Osteoblast (primary cell): ENCODE data around the gene CD180. TPM values are rescaled to one million over a fixed set of nuclear protein-coding genes. Genes with fewer than 3 reads are reported as not detected.
A peak's percentile ranks its signal among the peaks of the same experiment; 100 is the strongest.

ENCODE experiments used
- DNase-seq: peaks from one replicate; pipeline ENCODE4 v3.0.0; 2011; ENCODE audit warnings: low spot score, mixed read lengths; ENCODE audit not compliant: insufficient read length; ENCODE audit errors: missing footprints
- H2AFZ ChIP-seq: 2 replicates; pipeline ENCODE4 v1.6.0; 2011; ENCODE audit warnings: mild to moderate bottlenecking, low read length
- H3K27ac ChIP-seq: 2 replicates; pipeline ENCODE4 v1.5.1; 2011; ENCODE audit warnings: mild to moderate bottlenecking, low read depth, low read length, moderate library complexity
- H3K27me3 ChIP-seq: 2 replicates; pipeline ENCODE4 v1.6.0; 2012; ENCODE audit warnings: mild to moderate bottlenecking, control low read depth, inconsistent platforms, low read length, moderate library complexity; ENCODE audit not compliant: insufficient read depth
- H3K36me3 ChIP-seq: 2 replicates; pipeline ENCODE4 v1.5.1; 2011; ENCODE audit warnings: mild to moderate bottlenecking, low read length, control low read depth, moderate library complexity; ENCODE audit not compliant: insufficient read depth
- H3K4me1 ChIP-seq: 2 replicates; pipeline ENCODE4 v1.5.1; 2011; ENCODE audit warnings: mild to moderate bottlenecking, low read length, control low read depth, moderate library complexity; ENCODE audit not compliant: insufficient read depth
- H3K4me2 ChIP-seq: 2 replicates; pipeline ENCODE4 v1.6.0; 2011; ENCODE audit warnings: mild to moderate bottlenecking, low read length; ENCODE audit not compliant: insufficient read depth
- H3K4me3 ChIP-seq: fragments of 200-600 bp; sonication (generic); 3 replicates; pipeline ENCODE4 v1.5.1; 2012; ENCODE audit warnings: mild to moderate bottlenecking, low read length, inconsistent platforms; ENCODE audit not compliant: insufficient read depth
- H3K79me2 ChIP-seq: 2 replicates; pipeline ENCODE4 v1.6.0; 2012; ENCODE audit warnings: mild to moderate bottlenecking, low read length, control low read depth, inconsistent platforms; ENCODE audit not compliant: insufficient read depth
- H3K9me3 ChIP-seq: 2 replicates; pipeline ENCODE4 v1.5.1; 2011; ENCODE audit warnings: low read depth, low read length, control low read depth
- H4K20me1 ChIP-seq: 2 replicates; pipeline ENCODE4 v1.6.0; 2012; ENCODE audit warnings: mild to moderate bottlenecking, low read length, control low read depth; ENCODE audit not compliant: insufficient read depth
- CTCF ChIP-seq: IDR thresholded peaks from 2 replicates; pipeline ENCODE4 v1.5.1; 2011; ENCODE audit warnings: mild to moderate bottlenecking, low read depth, low read length, moderate library complexity; ENCODE audit errors: extremely low read depth
- total RNA-seq: library from RNA; depleted of rRNA; stranded (reverse); fragments of >200 nt; gene quantifications from 2 replicates; pipeline ENCODE4 v1.2.3, GENCODE V29; 2012

Gene CD180
- total RNA-seq, 1 donor: not detected

GRCh38 chr5:67149951-67150523 lies 46.6 kb downstream of the CD180 start:
- DNase-seq: peak; percentile 65
- Histone ChIP-seq H3K36me3 (peaks cover under 1% of the 10 kb centered on the region), H2AFZ (no peak overlapping the region), H3K4me1 (no peaks in the 10 kb centered on the region), H3K9me3 (no peaks in the 10 kb centered on the region), H4K20me1 (no peaks in the 10 kb centered on the region), H3K4me2 (peak overlapping the region; percentile 58), H3K27ac (no peak overlapping the region), H3K4me3 (no peak overlapping the region), H3K79me2 (no peaks in the 10 kb centered on the region), H3K27me3 (no peaks in the 10 kb centered on the region)
- TF ChIP-seq CTCF: peak; percentile 78

- Histone ChIP-seq H3K4me1 (no peaks in the 10 kb centered on the region), H3K27ac (no peak overlapping the region), H3K36me3 (peaks cover 4% of the 10 kb centered on the region), H3K79me2 (no peaks in the 10 kb centered on the region), H3K27me3 (no peaks in the 10 kb centered on the region), H2AFZ (no peak overlapping the region), H3K4me2 (peak overlapping the region; percentile 58), H4K20me1 (no peaks in the 10 kb centered on the region), H3K9me3 (no peaks in the 10 kb centered on the region), H3K4me3 (peak overlapping the region; percentile 16)
- TF ChIP-seq CTCF: no peak
- DNase-seq: peak; percentile 31
Measured at GRCh38 chr5:67149057-67149950, 47.3 kb downstream of the CD180 start.

- Histone ChIP-seq H3K27ac (no peak overlapping the region), H3K4me3 (no peak overlapping the region), H3K79me2 (no peaks in the 10 kb centered on the region), H3K9me3 (no peaks in the 10 kb centered on the region), H3K4me1 (no peaks in the 10 kb centered on the region), H4K20me1 (no peaks in the 10 kb centered on the region), H3K4me2 (no peak overlapping the region), H3K36me3 (peaks cover 6% of the 10 kb centered on the region), H3K27me3 (no peaks in the 10 kb centered on the region), H2AFZ (no peak overlapping the region)
- TF ChIP-seq CTCF: no peak
- DNase-seq: no peak
Measured at GRCh38 chr5:67147760-67148159, 48.8 kb downstream of the CD180 start.

- Histone ChIP-seq H3K36me3 (peaks cover 13% of the 10 kb centered on the region), H3K9me3 (no peaks in the 10 kb centered on the region), H2AFZ (no peak overlapping the region), H3K4me3 (no peak overlapping the region), H3K27me3 (no peaks in the 10 kb centered on the region), H3K4me1 (no peaks in the 10 kb centered on the region), H3K79me2 (no peaks in the 10 kb centered on the region), H4K20me1 (no peaks in the 10 kb centered on the region), H3K27ac (no peak overlapping the region), H3K4me2 (no peak overlapping the region)
- DNase-seq: no peak
- no peak for TF ChIP-seq CTCF
Measured at GRCh38 chr5:67146981-67147380, 49.6 kb downstream of the CD180 start.
